ENCODE data around the gene TMEM259. TPM values are rescaled to one million over a fixed set of nuclear protein-coding genes. Genes with fewer than 3 reads are reported as not detected.

The TMEM259 gene
- total and polyA plus RNA-seq, 2 experiments from 2014 or later: 82.8 to 196 TPM

DNA sequence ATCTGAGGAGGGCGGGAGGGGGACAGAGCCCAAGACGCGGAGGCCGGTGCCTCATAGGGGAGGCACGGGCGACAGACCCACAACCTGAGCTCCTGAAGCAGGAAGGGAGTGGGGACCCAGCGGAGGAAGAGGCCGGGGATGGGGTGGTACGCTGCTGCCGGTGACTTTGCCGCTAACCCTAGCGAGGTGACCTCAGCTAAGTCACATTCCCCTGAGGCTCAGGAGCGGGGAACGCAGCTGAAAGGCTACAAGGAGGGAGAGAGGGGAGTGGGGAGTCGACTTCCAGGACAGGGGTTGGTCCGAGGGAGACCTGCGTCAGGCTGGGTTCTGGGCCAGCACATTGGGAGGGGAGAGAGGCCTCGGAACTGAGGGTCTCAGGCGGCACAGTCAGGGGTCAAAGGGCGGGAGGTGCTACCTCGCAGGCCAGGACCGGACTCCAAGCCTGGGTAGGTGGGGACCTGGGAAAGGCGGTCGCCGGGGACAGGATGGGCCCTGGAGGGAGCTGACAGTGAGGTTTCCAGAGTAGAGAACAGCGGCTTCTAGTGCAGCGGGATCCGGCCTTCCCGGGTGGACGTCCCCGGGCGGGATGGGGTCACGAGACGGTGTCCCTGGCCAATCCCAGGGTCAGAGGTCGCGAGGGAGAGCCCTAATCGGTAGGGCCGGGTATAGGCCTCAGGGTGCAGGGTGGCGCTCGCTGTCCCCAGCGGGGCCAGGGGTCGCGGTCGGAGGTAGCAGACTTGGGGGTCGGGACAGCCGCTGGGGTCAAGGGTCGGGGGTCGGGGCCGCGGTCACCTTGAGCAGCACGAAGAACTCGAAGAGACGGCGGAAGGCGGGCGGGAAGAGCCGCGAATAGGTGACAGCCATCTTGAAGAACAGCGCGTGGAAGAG is 699 bp downstream of the TMEM259 start (continued):
- TF ChIP-seq, protein P1, sequence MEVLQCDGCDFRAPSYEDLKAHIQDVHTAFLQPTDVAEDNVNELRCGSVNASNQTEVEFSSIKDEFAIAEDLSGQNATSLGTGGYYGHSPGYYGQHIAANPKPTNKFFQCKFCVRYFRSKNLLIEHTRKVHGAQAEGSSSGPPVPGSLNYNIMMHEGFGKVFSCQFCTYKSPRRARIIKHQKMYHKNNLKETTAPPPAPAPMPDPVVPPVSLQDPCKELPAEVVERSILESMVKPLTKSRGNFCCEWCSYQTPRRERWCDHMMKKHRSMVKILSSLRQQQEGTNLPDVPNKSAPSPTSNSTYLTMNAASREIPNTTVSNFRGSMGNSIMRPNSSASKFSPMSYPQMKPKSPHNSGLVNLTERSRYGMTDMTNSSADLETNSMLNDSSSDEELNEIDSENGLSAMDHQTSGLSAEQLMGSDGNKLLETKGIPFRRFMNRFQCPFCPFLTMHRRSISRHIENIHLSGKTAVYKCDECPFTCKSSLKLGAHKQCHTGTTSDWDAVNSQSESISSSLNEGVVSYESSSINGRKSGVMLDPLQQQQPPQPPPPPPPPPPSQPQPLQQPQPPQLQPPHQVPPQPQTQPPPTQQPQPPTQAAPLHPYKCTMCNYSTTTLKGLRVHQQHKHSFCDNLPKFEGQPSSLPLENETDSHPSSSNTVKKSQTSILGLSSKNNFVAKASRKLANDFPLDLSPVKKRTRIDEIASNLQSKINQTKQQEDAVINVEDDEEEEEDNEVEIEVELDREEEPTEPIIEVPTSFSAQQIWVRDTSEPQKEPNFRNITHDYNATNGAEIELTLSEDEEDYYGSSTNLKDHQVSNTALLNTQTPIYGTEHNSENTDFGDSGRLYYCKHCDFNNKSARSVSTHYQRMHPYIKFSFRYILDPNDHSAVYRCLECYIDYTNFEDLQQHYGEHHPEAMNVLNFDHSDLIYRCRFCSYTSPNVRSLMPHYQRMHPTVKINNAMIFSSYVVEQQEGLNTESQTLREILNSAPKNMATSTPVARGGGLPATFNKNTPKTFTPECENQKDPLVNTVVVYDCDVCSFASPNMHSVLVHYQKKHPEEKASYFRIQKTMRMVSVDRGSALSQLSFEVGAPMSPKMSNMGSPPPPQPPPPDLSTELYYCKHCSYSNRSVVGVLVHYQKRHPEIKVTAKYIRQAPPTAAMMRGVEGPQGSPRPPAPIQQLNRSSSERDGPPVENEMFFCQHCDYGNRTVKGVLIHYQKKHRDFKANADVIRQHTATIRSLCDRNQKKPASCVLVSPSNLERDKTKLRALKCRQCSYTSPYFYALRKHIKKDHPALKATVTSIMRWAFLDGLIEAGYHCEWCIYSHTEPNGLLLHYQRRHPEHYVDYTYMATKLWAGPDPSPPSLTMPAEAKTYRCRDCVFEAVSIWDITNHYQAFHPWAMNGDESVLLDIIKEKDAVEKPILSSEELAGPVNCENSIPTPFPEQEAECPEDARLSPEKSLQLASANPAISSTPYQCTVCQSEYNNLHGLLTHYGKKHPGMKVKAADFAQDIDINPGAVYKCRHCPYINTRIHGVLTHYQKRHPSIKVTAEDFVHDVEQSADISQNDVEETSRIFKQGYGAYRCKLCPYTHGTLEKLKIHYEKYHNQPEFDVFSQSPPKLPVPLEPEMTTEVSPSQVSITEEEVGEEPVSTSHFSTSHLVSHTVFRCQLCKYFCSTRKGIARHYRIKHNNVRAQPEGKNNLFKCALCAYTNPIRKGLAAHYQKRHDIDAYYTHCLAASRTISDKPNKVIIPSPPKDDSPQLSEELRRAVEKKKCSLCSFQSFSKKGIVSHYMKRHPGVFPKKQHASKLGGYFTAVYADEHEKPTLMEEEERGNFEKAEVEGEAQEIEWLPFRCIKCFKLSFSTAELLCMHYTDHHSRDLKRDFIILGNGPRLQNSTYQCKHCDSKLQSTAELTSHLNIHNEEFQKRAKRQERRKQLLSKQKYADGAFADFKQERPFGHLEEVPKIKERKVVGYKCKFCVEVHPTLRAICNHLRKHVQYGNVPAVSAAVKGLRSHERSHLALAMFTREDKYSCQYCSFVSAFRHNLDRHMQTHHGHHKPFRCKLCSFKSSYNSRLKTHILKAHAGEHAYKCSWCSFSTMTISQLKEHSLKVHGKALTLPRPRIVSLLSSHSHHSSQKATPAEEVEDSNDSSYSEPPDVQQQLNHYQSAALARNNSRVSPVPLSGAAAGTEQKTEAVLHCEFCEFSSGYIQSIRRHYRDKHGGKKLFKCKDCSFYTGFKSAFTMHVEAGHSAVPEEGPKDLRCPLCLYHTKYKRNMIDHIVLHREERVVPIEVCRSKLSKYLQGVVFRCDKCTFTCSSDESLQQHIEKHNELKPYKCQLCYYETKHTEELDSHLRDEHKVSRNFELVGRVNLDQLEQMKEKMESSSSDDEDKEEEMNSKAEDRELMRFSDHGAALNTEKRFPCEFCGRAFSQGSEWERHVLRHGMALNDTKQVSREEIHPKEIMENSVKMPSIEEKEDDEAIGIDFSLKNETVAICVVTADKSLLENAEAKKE (CRISPR knock-in tag; IDR thresholded peaks at IDR 0.05): no peak
- TF ChIP-seq, protein P2, sequence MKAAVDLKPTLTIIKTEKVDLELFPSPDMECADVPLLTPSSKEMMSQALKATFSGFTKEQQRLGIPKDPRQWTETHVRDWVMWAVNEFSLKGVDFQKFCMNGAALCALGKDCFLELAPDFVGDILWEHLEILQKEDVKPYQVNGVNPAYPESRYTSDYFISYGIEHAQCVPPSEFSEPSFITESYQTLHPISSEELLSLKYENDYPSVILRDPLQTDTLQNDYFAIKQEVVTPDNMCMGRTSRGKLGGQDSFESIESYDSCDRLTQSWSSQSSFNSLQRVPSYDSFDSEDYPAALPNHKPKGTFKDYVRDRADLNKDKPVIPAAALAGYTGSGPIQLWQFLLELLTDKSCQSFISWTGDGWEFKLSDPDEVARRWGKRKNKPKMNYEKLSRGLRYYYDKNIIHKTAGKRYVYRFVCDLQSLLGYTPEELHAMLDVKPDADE (IDR thresholded peaks at IDR 0.05): no peak

DNA sequence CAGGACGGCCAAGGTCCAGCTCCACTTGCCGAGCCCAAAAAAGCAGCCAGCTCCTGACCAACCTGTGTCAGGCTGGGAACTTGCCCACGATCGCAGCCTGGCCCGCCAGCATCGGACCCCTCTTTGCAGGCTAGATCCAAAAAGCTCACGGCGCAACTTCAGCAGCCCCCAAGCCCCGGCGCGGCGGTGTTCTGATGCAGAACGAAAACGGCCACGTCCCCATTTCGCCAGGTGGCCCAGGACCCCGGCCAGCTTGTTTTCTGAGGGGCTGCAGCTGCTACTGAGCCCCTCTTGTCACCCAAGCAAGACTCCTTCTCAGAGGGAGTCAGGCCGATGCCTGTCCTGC is 1.3 kb downstream of the TMEM259 start:
- no peaks in the 10 kb centered on the region for H3K36me3 Mint-ChIP-seq (ENCODE audit: low read depth)
- DNase-seq (ENCODE audit: low spot score) (no peak), ATAC-seq (no peak)
- Histone ChIP-seq H3K4me3 (peak overlapping the region; percentile 91), H3K9me2 (ENCODE audit: insufficient read depth) (no peaks in the 10 kb centered on the region), H3K27ac (ENCODE audit: low read depth) (peak overlapping the region; percentile 39; the same call in 1 of the 2 replicates), H3F3A (replicated peaks; ENCODE audit: low read depth) (peaks cover 14% of the 10 kb centered on the region; the same call in 1 of the 2 replicates), H4K20me1 (replicated peaks; ENCODE audit: insufficient read depth) (peaks cover 15% of the 10 kb centered on the region), H3K27me3 (ENCODE audit: insufficient read depth) (no peaks in the 10 kb centered on the region), H3K4me2 (peak overlapping the region; percentile 87), H3K36me3 (ENCODE audit: insufficient read depth) (no peaks in the 10 kb centered on the region), H2AFZ (no peak overlapping the region), H3K79me2 (replicated peaks; ENCODE audit: insufficient read depth) (peaks cover 62% of the 10 kb centered on the region), H3K4me1 (ENCODE audit: insufficient read depth) (peaks cover 8% of the 10 kb centered on the region; the same call in 1 of the 2 replicates)
- peaks cover 18% of the 10 kb centered on the region for H3K27me3 Mint-ChIP-seq (ENCODE audit: insufficient read depth, low read depth, poor library complexity)
- peak overlapping the region; percentile 94 for H3K4me3 Mint-ChIP-seq
- peaks cover 26% of the 10 kb centered on the region for H3K4me1 Mint-ChIP-seq
- H3K9me3 Mint-ChIP-seq: peaks cover 3% of the 10 kb centered on the region; the same call in 2 of the 3 replicates
- TF ChIP-seq, protein P3, sequence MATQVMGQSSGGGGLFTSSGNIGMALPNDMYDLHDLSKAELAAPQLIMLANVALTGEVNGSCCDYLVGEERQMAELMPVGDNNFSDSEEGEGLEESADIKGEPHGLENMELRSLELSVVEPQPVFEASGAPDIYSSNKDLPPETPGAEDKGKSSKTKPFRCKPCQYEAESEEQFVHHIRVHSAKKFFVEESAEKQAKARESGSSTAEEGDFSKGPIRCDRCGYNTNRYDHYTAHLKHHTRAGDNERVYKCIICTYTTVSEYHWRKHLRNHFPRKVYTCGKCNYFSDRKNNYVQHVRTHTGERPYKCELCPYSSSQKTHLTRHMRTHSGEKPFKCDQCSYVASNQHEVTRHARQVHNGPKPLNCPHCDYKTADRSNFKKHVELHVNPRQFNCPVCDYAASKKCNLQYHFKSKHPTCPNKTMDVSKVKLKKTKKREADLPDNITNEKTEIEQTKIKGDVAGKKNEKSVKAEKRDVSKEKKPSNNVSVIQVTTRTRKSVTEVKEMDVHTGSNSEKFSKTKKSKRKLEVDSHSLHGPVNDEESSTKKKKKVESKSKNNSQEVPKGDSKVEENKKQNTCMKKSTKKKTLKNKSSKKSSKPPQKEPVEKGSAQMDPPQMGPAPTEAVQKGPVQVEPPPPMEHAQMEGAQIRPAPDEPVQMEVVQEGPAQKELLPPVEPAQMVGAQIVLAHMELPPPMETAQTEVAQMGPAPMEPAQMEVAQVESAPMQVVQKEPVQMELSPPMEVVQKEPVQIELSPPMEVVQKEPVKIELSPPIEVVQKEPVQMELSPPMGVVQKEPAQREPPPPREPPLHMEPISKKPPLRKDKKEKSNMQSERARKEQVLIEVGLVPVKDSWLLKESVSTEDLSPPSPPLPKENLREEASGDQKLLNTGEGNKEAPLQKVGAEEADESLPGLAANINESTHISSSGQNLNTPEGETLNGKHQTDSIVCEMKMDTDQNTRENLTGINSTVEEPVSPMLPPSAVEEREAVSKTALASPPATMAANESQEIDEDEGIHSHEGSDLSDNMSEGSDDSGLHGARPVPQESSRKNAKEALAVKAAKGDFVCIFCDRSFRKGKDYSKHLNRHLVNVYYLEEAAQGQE (IDR thresholded peaks at IDR 0.05; ENCODE audit: unreplicated experiment): no peak
- no peak for TF ChIP-seq STAT1 (IDR thresholded peaks at IDR 0.05; ENCODE audit: unreplicated experiment)
- no peak for TF ChIP-seq EZH2 (IDR thresholded peaks at IDR 0.05; ENCODE audit: low read depth, unreplicated experiment)
- TF ChIP-seq, protein P2 (IDR thresholded peaks at IDR 0.05): no peak
- no peak for TF ChIP-seq POLR2AphosphoS5 (IDR thresholded peaks at IDR 0.05; ENCODE audit: low read depth)
- no peak overlapping the region for H3K27ac Mint-ChIP-seq

All from GM23338 (cell line).